BJ (cell line): ENCODE measurements around the gene FTO. TPM values are rescaled to one million over a fixed set of nuclear protein-coding genes. Genes with fewer than 3 reads are reported as not detected.
"Not testable (repeated sequence)": the region's sequence is repeated elsewhere in the genome, so short reads cannot be mapped to it uniquely, and the experiment has no call there.

Source experiments
- CTCF ChIA-PET: fragments of 350-600 bp; formaldehyde crosslinking; extraction: SDS; loops from one replicate; lab custom pipeline; 2021; ENCODE audit warnings: antibody characterized with exemption, inconsistent platforms; lab: Yijun Ruan, JAX
- POLR2A ChIA-PET: fragments of 300-600 bp; sonication (Branson Sonifier 250); formaldehyde crosslinking; extraction: SDS; loops from one replicate; lab custom pipeline; 2021; ENCODE audit warnings: antibody characterized with exemption; lab: Charles Lee
- DNase-seq: peaks from one replicate; pipeline ENCODE4 v3.0.0-alpha.2; 2011; ENCODE audit warnings: low read depth
- H3K27me3 ChIP-seq: 2 replicates; pipeline ENCODE4 v1.6.0; 2011; ENCODE audit warnings: low read length; ENCODE audit not compliant: control insufficient read depth, insufficient read depth
- H3K36me3 ChIP-seq: 2 replicates; pipeline ENCODE4 v1.5.1; 2011; ENCODE audit warnings: low read length; ENCODE audit not compliant: control insufficient read depth, insufficient read depth
- H3K4me3 ChIP-seq: 2 replicates; pipeline ENCODE4 v1.5.1; 2011; ENCODE audit warnings: low read depth, mild to moderate bottlenecking, control low read depth, low read length
- polyA plus RNA-seq: library from polyadenylated mRNA; depleted of rRNA; stranded (reverse); fragments of >200 nt; gene quantifications from 2 replicates; pipeline ENCODE4 v1.2.3, GENCODE V29; 2011
- TF ChIP-seq, protein P1 (sequence below): IDR thresholded peaks from 2 replicates; pipeline ENCODE4 v1.5.1; 2011; ENCODE audit warnings: low read depth, mild to moderate bottlenecking, control low read depth, inconsistent platforms, low read length, moderate library complexity; ENCODE audit not compliant: insufficient read depth

FTO gene
- polyA plus RNA-seq, 1 experiment: 86.3 TPM

DNA sequence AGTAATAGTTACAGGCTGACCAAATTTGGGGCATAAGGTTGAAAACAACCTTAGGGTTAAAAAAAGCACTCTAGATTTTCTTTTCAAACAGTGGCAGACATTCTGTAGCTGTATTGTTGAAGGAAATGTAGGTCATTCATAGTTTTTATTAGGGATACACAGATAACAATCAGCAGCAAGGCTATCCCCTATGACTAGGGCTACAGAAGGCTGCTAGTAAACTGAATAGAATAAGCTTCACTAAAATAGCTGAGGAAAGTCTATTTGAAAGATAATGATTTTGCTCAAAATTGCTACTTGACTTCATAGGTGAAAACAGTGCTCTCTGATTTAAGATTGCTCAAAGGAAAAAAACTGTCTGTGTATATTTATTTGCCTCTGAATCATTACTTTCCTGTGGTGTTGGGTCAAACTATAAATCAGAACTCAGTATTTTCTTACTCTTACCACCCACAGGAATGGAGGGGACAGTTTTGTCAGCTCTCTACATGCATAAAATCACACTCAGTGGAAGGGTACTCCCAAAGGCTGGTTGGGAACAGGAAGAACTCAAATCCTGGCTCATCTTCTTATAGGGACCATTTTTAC is 25.1 kb upstream of the FTO start:
- Histone ChIP-seq H3K36me3 (no peaks in the 10 kb centered on the region), H3K4me3 (no peak overlapping the region), H3K27me3 (no peaks in the 10 kb centered on the region)
- no peak for DNase-seq
- POLR2A ChIA-PET: no interaction called here
- TF ChIP-seq, protein P1, sequence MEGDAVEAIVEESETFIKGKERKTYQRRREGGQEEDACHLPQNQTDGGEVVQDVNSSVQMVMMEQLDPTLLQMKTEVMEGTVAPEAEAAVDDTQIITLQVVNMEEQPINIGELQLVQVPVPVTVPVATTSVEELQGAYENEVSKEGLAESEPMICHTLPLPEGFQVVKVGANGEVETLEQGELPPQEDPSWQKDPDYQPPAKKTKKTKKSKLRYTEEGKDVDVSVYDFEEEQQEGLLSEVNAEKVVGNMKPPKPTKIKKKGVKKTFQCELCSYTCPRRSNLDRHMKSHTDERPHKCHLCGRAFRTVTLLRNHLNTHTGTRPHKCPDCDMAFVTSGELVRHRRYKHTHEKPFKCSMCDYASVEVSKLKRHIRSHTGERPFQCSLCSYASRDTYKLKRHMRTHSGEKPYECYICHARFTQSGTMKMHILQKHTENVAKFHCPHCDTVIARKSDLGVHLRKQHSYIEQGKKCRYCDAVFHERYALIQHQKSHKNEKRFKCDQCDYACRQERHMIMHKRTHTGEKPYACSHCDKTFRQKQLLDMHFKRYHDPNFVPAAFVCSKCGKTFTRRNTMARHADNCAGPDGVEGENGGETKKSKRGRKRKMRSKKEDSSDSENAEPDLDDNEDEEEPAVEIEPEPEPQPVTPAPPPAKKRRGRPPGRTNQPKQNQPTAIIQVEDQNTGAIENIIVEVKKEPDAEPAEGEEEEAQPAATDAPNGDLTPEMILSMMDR: no peak
- CTCF ChIA-PET: interaction anchor here (1.2 kb wide), 1 partner anchor 13 kb away, joined by 3 read pairs; no protein-coding TSS in a partner anchor

DNA sequence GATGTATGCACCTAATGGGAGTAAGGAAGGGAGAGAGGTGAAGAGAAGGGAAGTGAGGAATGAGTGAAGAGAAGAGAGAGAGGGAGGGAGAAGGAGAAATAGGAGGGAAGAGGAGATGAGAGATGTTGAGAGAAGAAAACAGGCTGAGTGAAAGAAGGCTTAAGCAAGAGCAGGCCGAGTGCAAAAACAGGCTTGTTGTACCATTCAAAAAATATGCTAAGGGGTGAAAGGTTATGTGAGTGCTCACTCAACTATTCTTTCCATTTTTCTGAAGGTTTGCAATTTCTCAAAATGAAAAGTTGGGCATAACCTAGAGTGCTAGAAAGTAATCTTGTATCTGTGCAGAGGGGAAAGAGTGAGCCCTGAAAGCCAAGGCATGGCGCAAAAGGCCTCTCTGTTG is 23.2 kb upstream of the FTO start:
- POLR2A ChIA-PET: no interaction called here
- no peaks in the 10 kb centered on the region for H3K27me3 ChIP-seq
- no peak for DNase-seq

DNA sequence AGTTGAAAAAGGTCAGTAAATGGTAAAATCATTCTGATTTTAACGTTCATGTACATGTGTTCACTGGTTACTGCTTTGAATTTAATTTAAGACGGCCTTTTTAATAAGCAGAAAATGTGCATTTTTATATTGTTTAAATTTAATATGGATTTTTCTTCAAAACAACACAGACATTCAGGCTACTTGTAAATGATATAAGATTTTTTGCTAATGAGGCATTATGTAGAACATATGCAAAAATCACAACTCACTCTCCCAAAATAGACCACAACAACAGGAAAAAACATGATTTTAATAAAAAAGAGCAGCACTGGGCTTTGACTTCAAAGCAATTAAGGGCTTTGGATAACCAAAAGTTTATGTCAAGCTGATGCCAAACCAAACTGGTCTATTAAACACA is 22.6 kb upstream of the FTO start:
- ChIA-PET POLR2A (no interaction called here), CTCF (no interaction called here)
- DNase-seq: no peak
- no peaks in the 10 kb centered on the region for H3K27me3 ChIP-seq
- H3K36me3 ChIP-seq: peaks cover 2% of the 10 kb centered on the region; the same call in 1 of the 2 replicates
- TF ChIP-seq, protein P1: no peak
- H3K4me3 ChIP-seq: no peak overlapping the region

More for the DNA sequence above, 23.2 kb upstream of the FTO start:
- CTCF ChIA-PET: no interaction called here
- no peak overlapping the region for H3K4me3 ChIP-seq
- H3K36me3 ChIP-seq: peaks cover 2% of the 10 kb centered on the region; the same call in 1 of the 2 replicates
- TF ChIP-seq, protein P1: no peak

DNA sequence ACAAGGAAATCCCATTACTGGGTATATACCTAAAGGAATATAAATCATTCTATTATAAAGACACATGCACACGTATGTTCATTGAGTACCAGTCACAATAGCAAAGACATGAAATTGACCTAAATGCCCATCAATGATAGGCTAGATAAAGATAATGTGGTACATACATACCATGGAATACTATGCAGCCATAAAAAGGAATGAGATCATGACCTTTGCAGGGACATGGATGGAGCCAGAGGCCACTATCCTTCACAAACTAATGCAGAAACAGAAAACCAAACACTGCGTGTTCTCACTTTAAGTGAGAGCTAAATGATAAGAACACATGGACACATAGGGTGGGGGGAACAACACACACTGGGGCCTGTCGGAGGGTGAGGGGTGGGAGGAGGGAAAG is 18.6 kb upstream of the FTO start:
- H3K36me3 ChIP-seq, POLR2A ChIA-PET, DNase-seq, H3K4me3 ChIP-seq, H3K27me3 ChIP-seq, CTCF ChIA-PET: not testable (repeated sequence)

DNA sequence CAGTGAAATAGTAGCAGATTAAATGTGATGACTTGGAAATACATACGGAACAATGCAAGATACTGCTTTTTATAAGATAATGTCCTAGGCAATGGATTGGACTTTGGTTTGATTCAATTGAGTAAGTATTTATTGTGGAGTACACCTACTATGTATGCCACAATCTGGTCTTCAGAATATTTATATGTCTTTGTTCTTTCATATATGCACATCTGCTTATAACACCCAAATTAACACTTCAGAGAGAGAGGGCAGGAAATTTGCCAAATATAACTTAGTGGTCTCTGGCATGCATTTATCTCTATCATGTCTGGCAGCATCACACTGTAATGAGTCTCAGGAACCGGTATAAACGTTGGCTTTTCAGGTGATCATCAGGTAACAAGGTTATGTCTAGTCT is 17.2 kb upstream of the FTO start:
- TF ChIP-seq, protein P1: no peak
- peaks cover 2% of the 10 kb centered on the region; the same call in 1 of the 2 replicates for H3K36me3 ChIP-seq
- POLR2A ChIA-PET: no interaction called here
- CTCF ChIA-PET: no interaction called here
- no peak for DNase-seq
- no peaks in the 10 kb centered on the region for H3K27me3 ChIP-seq
- H3K4me3 ChIP-seq: no peak overlapping the region

DNA sequence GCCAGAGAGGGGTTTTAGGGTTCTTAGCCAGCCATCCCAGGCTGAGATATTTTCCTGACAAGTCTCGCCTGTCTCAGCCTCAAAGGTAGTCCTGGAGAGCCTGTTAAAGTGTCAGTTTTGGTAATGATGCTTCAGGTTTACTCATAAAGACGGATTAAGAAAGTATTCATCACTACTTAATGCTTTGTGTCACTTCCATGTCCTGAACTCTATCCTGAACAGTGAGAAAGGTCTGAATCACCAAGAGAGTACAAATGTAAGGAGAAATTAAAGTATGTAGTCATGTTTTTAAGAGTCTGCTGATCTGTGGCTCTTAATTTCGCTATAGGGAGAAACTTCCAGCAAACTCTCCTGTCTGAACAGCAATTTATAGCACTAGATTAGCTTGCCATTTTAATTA is 14.3 kb upstream of the FTO start:
- ChIA-PET CTCF (no interaction called here), POLR2A (no interaction called here)
- Histone ChIP-seq H3K36me3 (peaks cover 2% of the 10 kb centered on the region; the same call in 1 of the 2 replicates), H3K27me3 (no peaks in the 10 kb centered on the region), H3K4me3 (no peak overlapping the region)
- TF ChIP-seq, protein P1: no peak
- no peak for DNase-seq
